Endothelial cell of umbilical vein (primary cell): ENCODE measurements around the gene SEMA6A. TPM values are rescaled to one million over a fixed set of nuclear protein-coding genes. Genes with fewer than 3 reads are reported as not detected.

Experiments used
- BruUV-seq: library from RNA; stranded (reverse); fragments of 400-500 nt; replicated peaks from 2 replicates; lab custom pipeline; 2021; lab: Mats Ljungman, UMichigan
- CTCF ChIA-PET: fragments of 300-600, 350-600 bp; sonication (Branson Sonifier 250); formaldehyde crosslinking; loops from one replicate; lab custom pipeline; 2021; ENCODE audit warnings: antibody characterized with exemption, inconsistent platforms; lab: Charles Lee
- POLR2A ChIA-PET: fragments of 300-600, 350-600 bp; sonication (Branson Sonifier 250); formaldehyde crosslinking; loops from one replicate; lab custom pipeline; 2021; ENCODE audit warnings: antibody characterized with exemption, inconsistent platforms; lab: Charles Lee
- DNase-seq: peaks from one replicate; pipeline ENCODE4 v3.0.0-alpha.2; 2011; ENCODE audit warnings: low read depth, low spot score
- FAIRE-seq: peaks from 2 replicates; lab custom pipeline; 2011; peaks lifted over from hg19 to GRCh38; lab: Jason Lieb, UNC
- H2AFZ ChIP-seq: 2 replicates; pipeline ENCODE4 v1.6.0; 2012; ENCODE audit warnings: low read depth, low read length, control low read depth, inconsistent platforms
- H3K27ac ChIP-seq: 2 replicates; pipeline ENCODE4 v1.5.1; 2011; ENCODE audit warnings: low read depth, mild to moderate bottlenecking, control low read depth, low read length, moderate library complexity; ENCODE audit not compliant: insufficient read depth
- H3K27me3 ChIP-seq, 2 experiments: 2 replicates each; pipeline versions ENCODE4 v1.6.0 to v1.6.1; 2011; ENCODE audit warnings: low read length in 2 of 2, mixed read lengths in 1 of 2; ENCODE audit not compliant: control insufficient read depth in 2 of 2, insufficient read depth in 2 of 2
- H3K36me3 ChIP-seq, 2 experiments: 2 replicates in 1 of 2; 3 replicates in 1 of 2; pipeline ENCODE4 v1.5.1; 2011; ENCODE audit warnings: low read length in 2 of 2, mild to moderate bottlenecking in 1 of 2, moderate library complexity in 1 of 2; ENCODE audit not compliant: control insufficient read depth in 2 of 2, insufficient read depth in 2 of 2; ENCODE audit errors: extremely low read depth in 1 of 2
- H3K4me1 ChIP-seq: 3 replicates; pipeline ENCODE4 v1.5.1; 2011; ENCODE audit warnings: mild to moderate bottlenecking, low read length; ENCODE audit not compliant: control insufficient read depth, insufficient read depth; ENCODE audit errors: extremely low read depth
- H3K4me2 ChIP-seq: 2 replicates; pipeline ENCODE4 v1.6.1; 2011; ENCODE audit warnings: low read length, control low read depth, mixed read lengths; ENCODE audit not compliant: insufficient read depth
- H3K4me3 ChIP-seq, 3 experiments: fragments of 200-600 bp in 1 of 3; sonication (generic), shearing (Covaris generic) in 1 of 3; replicated peaks in 1 of 3; 2 replicates each; pipeline ENCODE4 v1.5.1; 2011 to 2016; ENCODE audit warnings: control low read depth in 3 of 3, low read length in 3 of 3, mild to moderate bottlenecking in 2 of 3, inconsistent platforms in 1 of 3, low read depth in 1 of 3, moderate library complexity in 1 of 3; ENCODE audit not compliant: insufficient read depth in 1 of 3
- H3K79me2 ChIP-seq: 2 replicates; pipeline ENCODE4 v1.6.0; 2012; ENCODE audit warnings: low read length, inconsistent platforms; ENCODE audit not compliant: control insufficient read depth, insufficient read depth
- H3K9ac ChIP-seq: replicated peaks from 2 replicates; pipeline ENCODE3; 2011; ENCODE audit warnings: low read length, control low read depth; ENCODE audit not compliant: insufficient read depth; ENCODE audit errors: extremely low read depth
- H3K9me1 ChIP-seq: replicated peaks from 3 replicates; pipeline ENCODE4 v1.6.0; 2011; ENCODE audit warnings: mild to moderate bottlenecking, low read length; ENCODE audit not compliant: control insufficient read depth, insufficient read depth; ENCODE audit errors: extremely low read depth
- H3K9me3 ChIP-seq: replicated peaks from 2 replicates; pipeline ENCODE4 v1.5.1; 2012; ENCODE audit warnings: low read length, inconsistent platforms; ENCODE audit not compliant: control insufficient read depth, insufficient read depth
- H4K20me1 ChIP-seq: replicated peaks from 2 replicates; pipeline ENCODE3; 2011; ENCODE audit warnings: mild to moderate bottlenecking, low read length; ENCODE audit not compliant: control insufficient read depth, insufficient read depth; ENCODE audit errors: extremely low read depth
- EZH2 ChIP-seq: IDR thresholded peaks from 2 replicates; pipeline ENCODE4 v1.6.1; 2012; ENCODE audit warnings: borderline replicate concordance, low read depth, mild to moderate bottlenecking, moderate library complexity, low read length, inconsistent platforms; ENCODE audit not compliant: severe bottlenecking
- FOS ChIP-seq: IDR thresholded peaks from 2 replicates; pipeline ENCODE4 v1.6.1; 2011; ENCODE audit warnings: mild to moderate bottlenecking, low read length, moderate library complexity, borderline replicate concordance; ENCODE audit not compliant: insufficient read depth
- GATA2 ChIP-seq: IDR thresholded peaks from 2 replicates; pipeline ENCODE4 v1.7.0; 2011; ENCODE audit warnings: low read depth, mild to moderate bottlenecking, moderate library complexity, mixed read lengths, low read length; ENCODE audit not compliant: insufficient read length, insufficient read depth
- JUN ChIP-seq: IDR thresholded peaks from 2 replicates; pipeline ENCODE4 v1.6.1; 2011; ENCODE audit warnings: borderline replicate concordance, low read depth; ENCODE audit not compliant: insufficient read length, insufficient read depth
- MAX ChIP-seq: IDR thresholded peaks from 2 replicates; pipeline ENCODE4 v1.6.1; 2011; ENCODE audit not compliant: insufficient read depth, insufficient read length
- MYC ChIP-seq: IDR thresholded peaks from one replicate; pipeline ENCODE4 v1.6.1; 2011; ENCODE audit warnings: mild to moderate bottlenecking, low read depth, low read length
- POLR2A ChIP-seq: IDR thresholded peaks from 2 replicates; pipeline ENCODE4 v1.6.1; 2012; ENCODE audit warnings: low read depth, mild to moderate bottlenecking, control low read depth, low read length
- POLR2AphosphoS5 ChIP-seq: IDR thresholded peaks from 2 replicates; pipeline ENCODE4 v1.6.1; 2012; ENCODE audit warnings: low read depth, mild to moderate bottlenecking, control low read depth, low read length, moderate library complexity; ENCODE audit not compliant: insufficient read depth
- dilution Hi-C: fragments of 300-500 bp; cut with MboI; formaldehyde crosslinking; loops from one replicate; pipeline ENCODE4 v1.15.0; 2019; ENCODE audit warnings: low sequenced_read_pairs; ENCODE audit not compliant: extremely low pct_ligation_motif_present
- intact Hi-C: fragments of 100-400 bp; cut with micrococcal nuclease; formaldehyde crosslinking; loops from one replicate; pipeline ENCODE4 v1.10.0; 2022
- polyA plus RNA-seq, 4 experiments: library from polyadenylated mRNA; depleted of rRNA in 3 of 4; stranded (reverse) in 3 of 4; unstranded in 1 of 4; fragments of >200 nt; gene quantifications; 2 replicates each; pipeline versions ENCODE4 v1.2.1 to v1.2.3, GENCODE V29; 2011 to 2012; ENCODE audit warnings: missing spikeins in 1 of 4
- total RNA-seq: library from RNA; stranded (reverse); gene quantifications from 2 replicates; pipeline ENCODE4 v1.2.3, GENCODE V29; 2021
- TF ChIP-seq, protein P1 (sequence below), 2 donors: IDR thresholded peaks; 1 replicate in 1 of 2; 2 replicates in 1 of 2; pipeline ENCODE4 v1.5.1; 2011; ENCODE audit warnings: low read length in 2 of 2, mild to moderate bottlenecking in 2 of 2, moderate library complexity in 2 of 2, control low read depth in 1 of 2, inconsistent platforms in 1 of 2, low read depth in 1 of 2; ENCODE audit not compliant: insufficient read depth in 1 of 2; ENCODE audit errors: extremely low read depth in 1 of 2

SEMA6A gene
- total and polyA plus RNA-seq, 2 donors (not counting 3 experiments of a cell fraction or from before 2014, with no cell fraction given) = 0.43 to 1.5 TPM

- Histone ChIP-seq H3K27ac (no peak overlapping the region), H3K27me3 (no peaks in the 10 kb centered on the region), H3K4me3 (no peak overlapping the region), H3K4me2 (no peak overlapping the region), H3K9ac (no peak overlapping the region), H3K9me3 (no peaks in the 10 kb centered on the region), H2AFZ (no peak overlapping the region), H3K36me3 (no peaks in the 10 kb centered on the region), H3K9me1 (no peaks in the 10 kb centered on the region), H3K79me2 (no peaks in the 10 kb centered on the region), H4K20me1 (no peaks in the 10 kb centered on the region), H3K4me1 (no peaks in the 10 kb centered on the region)
- ChIA-PET POLR2A (no interaction called here), CTCF (interaction anchor here (0.6 to 1.3 kb wide), 3 partner anchors 16 to 303 kb away, joined by 3 read pairs; no protein-coding TSS in a partner anchor)
- DNase-seq = no peak
- dilution Hi-C loops (no loop called here), intact Hi-C loops (no loop called here)
- no TSS peak for BruUV-seq
- TF ChIP-seq EZH2 = no peak
- TF ChIP-seq POLR2A = no peak
- no peak for TF ChIP-seq JUN
- TF ChIP-seq FOS = no peak
- TF ChIP-seq POLR2AphosphoS5 = no peak
- TF ChIP-seq, protein P1, sequence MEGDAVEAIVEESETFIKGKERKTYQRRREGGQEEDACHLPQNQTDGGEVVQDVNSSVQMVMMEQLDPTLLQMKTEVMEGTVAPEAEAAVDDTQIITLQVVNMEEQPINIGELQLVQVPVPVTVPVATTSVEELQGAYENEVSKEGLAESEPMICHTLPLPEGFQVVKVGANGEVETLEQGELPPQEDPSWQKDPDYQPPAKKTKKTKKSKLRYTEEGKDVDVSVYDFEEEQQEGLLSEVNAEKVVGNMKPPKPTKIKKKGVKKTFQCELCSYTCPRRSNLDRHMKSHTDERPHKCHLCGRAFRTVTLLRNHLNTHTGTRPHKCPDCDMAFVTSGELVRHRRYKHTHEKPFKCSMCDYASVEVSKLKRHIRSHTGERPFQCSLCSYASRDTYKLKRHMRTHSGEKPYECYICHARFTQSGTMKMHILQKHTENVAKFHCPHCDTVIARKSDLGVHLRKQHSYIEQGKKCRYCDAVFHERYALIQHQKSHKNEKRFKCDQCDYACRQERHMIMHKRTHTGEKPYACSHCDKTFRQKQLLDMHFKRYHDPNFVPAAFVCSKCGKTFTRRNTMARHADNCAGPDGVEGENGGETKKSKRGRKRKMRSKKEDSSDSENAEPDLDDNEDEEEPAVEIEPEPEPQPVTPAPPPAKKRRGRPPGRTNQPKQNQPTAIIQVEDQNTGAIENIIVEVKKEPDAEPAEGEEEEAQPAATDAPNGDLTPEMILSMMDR (IDR thresholded peaks at IDR 0.05; ENCODE audit: extremely low read depth in 1 of 2, insufficient read depth in 1 of 2, low read depth in 1 of 2, low read length in 2 of 2) = no peak
- TF ChIP-seq GATA2 = no peak
- no peak for TF ChIP-seq MYC
- TF ChIP-seq MAX = no peak
- no peak for FAIRE-seq
Observed at GRCh38 chr5:116465411-116465810, 109.2 kb downstream of the SEMA6A start.
